ENCODE data around the gene C1QTNF7. TPM values are rescaled to one million over a fixed set of nuclear protein-coding genes. Genes with fewer than 3 reads are reported as not detected.

Gene C1QTNF7
- total RNA-seq (2014; rRNA removed; shearing (Covaris generic)): not detected in 2 replicates

- Histone ChIP-seq H3K4me3 (no peak within 1 kb of the TSS), H3K36me3 (no peaks in the 10 kb centered on the region), H3K27me3 (no peaks in the 10 kb centered on the region), H3K27ac (no peak within 1 kb of the TSS), H3K4me1 (no peaks in the 10 kb centered on the region), H3K9me3 (replicated peaks) (no peaks in the 10 kb centered on the region)
- DNase-seq: no peak
Observed at GRCh38 chr4:15427701-15428100, at the start of gene C1QTNF7. Gene C1QTNF7 (plus strand): TSS chr4:15428033. CDS start chr4:15435744, 7,711 bp downstream.

- H3K36me3 ChIP-seq: no peaks in the 10 kb centered on the region
- peaks cover 12% of the 10 kb centered on the region for H3K4me1 ChIP-seq
- H3K27ac ChIP-seq: no peak overlapping the region
- H3K9me3 ChIP-seq (replicated peaks): no peaks in the 10 kb centered on the region
- H3K4me3 ChIP-seq: no peak overlapping the region
- H3K27me3 ChIP-seq: no peaks in the 10 kb centered on the region
- DNase-seq: no peak
Observed at GRCh38 chr4:15378062-15378461, 49.8 kb upstream of the C1QTNF7 start.

GRCh38 chr4:15378493-15378892 lies 49.3 kb upstream of the C1QTNF7 start:
- Histone ChIP-seq H3K4me1 (peaks cover 12% of the 10 kb centered on the region), H3K36me3 (no peaks in the 10 kb centered on the region), H3K27me3 (no peaks in the 10 kb centered on the region), H3K9me3 (replicated peaks) (no peaks in the 10 kb centered on the region), H3K27ac (no peak overlapping the region), H3K4me3 (no peak overlapping the region)
- DNase-seq: no peak

GRCh38 chr4:15381806-15382338 lies 46.0 kb upstream of the C1QTNF7 start:
- no peak overlapping the region for H3K4me3 ChIP-seq
- H3K9me3 ChIP-seq (replicated peaks): no peaks in the 10 kb centered on the region
- DNase-seq: peak; percentile 7 to 62

GRCh38 chr4:15382669-15383273 lies 45.1 kb upstream of the C1QTNF7 start:
- no peak overlapping the region for H3K4me3 ChIP-seq
- no peaks in the 10 kb centered on the region for H3K36me3 ChIP-seq

More at GRCh38 chr4:15381806-15382338, 46.0 kb upstream of the C1QTNF7 start:
- Histone ChIP-seq H3K4me1 (peaks cover 16% of the 10 kb centered on the region), H3K27me3 (no peaks in the 10 kb centered on the region), H3K27ac (peak overlapping the region; percentile 24), H3K36me3 (no peaks in the 10 kb centered on the region)

GRCh38 chr4:15385515-15385914 lies 42.3 kb upstream of the C1QTNF7 start:
- peaks cover 16% of the 10 kb centered on the region for H3K4me1 ChIP-seq
- no peak overlapping the region for H3K4me3 ChIP-seq
- no peak for DNase-seq
- no peaks in the 10 kb centered on the region for H3K9me3 ChIP-seq (replicated peaks)
- no peaks in the 10 kb centered on the region for H3K36me3 ChIP-seq
- no peaks in the 10 kb centered on the region for H3K27me3 ChIP-seq
- H3K27ac ChIP-seq: no peak overlapping the region

More at GRCh38 chr4:15382669-15383273, 45.1 kb upstream of the C1QTNF7 start:
- Histone ChIP-seq H3K27me3 (no peaks in the 10 kb centered on the region), H3K27ac (peak overlapping the region; percentile 24), H3K4me1 (peaks cover 16% of the 10 kb centered on the region), H3K9me3 (replicated peaks) (no peaks in the 10 kb centered on the region)
- DNase-seq: peak in 1 of 2 experiments; percentile 33

- Histone ChIP-seq H3K4me1 (peaks cover 16% of the 10 kb centered on the region), H3K27ac (no peak overlapping the region), H3K36me3 (no peaks in the 10 kb centered on the region), H3K9me3 (replicated peaks) (no peaks in the 10 kb centered on the region), H3K27me3 (no peaks in the 10 kb centered on the region), H3K4me3 (no peak overlapping the region)
- no peak for DNase-seq
Observed at GRCh38 chr4:15385928-15386327, 41.9 kb upstream of the C1QTNF7 start.

- no peaks in the 10 kb centered on the region for H3K9me3 ChIP-seq (replicated peaks)
- no peaks in the 10 kb centered on the region for H3K36me3 ChIP-seq
- H3K4me3 ChIP-seq: no peak overlapping the region
- no peaks in the 10 kb centered on the region for H3K4me1 ChIP-seq
- no peaks in the 10 kb centered on the region for H3K27me3 ChIP-seq
- DNase-seq: no peak
- no peak overlapping the region for H3K27ac ChIP-seq
Observed at GRCh38 chr4:15390494-15390893, 37.3 kb upstream of the C1QTNF7 start.

GRCh38 chr4:15392053-15392805 lies 35.6 kb upstream of the C1QTNF7 start:
- no peak for DNase-seq
- no peaks in the 10 kb centered on the region for H3K4me1 ChIP-seq
- H3K9me3 ChIP-seq (replicated peaks): no peaks in the 10 kb centered on the region
- no peaks in the 10 kb centered on the region for H3K36me3 ChIP-seq
- H3K27me3 ChIP-seq: no peaks in the 10 kb centered on the region
- no peak overlapping the region for H3K4me3 ChIP-seq
- no peak overlapping the region for H3K27ac ChIP-seq

- H3K4me1 ChIP-seq: no peaks in the 10 kb centered on the region
- no peak for DNase-seq
- no peak overlapping the region for H3K4me3 ChIP-seq
- no peak overlapping the region for H3K27ac ChIP-seq
- no peaks in the 10 kb centered on the region for H3K9me3 ChIP-seq (replicated peaks)
- no peaks in the 10 kb centered on the region for H3K27me3 ChIP-seq
- no peaks in the 10 kb centered on the region for H3K36me3 ChIP-seq
Observed at GRCh38 chr4:15395311-15395710, 32.5 kb upstream of the C1QTNF7 start.

- Histone ChIP-seq H3K36me3 (no peaks in the 10 kb centered on the region), H3K9me3 (replicated peaks) (no peaks in the 10 kb centered on the region), H3K4me3 (no peak overlapping the region), H3K27ac (no peak overlapping the region), H3K4me1 (no peaks in the 10 kb centered on the region), H3K27me3 (no peaks in the 10 kb centered on the region)
- DNase-seq: peak; percentile 48 to 76
Observed at GRCh38 chr4:15396157-15396800, 31.6 kb upstream of the C1QTNF7 start.

- DNase-seq: no peak
- no peaks in the 10 kb centered on the region for H3K9me3 ChIP-seq (replicated peaks)
- H3K27me3 ChIP-seq: no peaks in the 10 kb centered on the region
- no peak overlapping the region for H3K27ac ChIP-seq
- H3K4me1 ChIP-seq: no peaks in the 10 kb centered on the region
- H3K4me3 ChIP-seq: no peak overlapping the region
- no peaks in the 10 kb centered on the region for H3K36me3 ChIP-seq
Observed at GRCh38 chr4:15398001-15398400, 29.8 kb upstream of the C1QTNF7 start.

- H3K4me3 ChIP-seq: no peak overlapping the region
- no peaks in the 10 kb centered on the region for H3K27me3 ChIP-seq
- no peaks in the 10 kb centered on the region for H3K4me1 ChIP-seq
- H3K36me3 ChIP-seq: no peaks in the 10 kb centered on the region
- no peaks in the 10 kb centered on the region for H3K9me3 ChIP-seq (replicated peaks)
- no peak for DNase-seq
- H3K27ac ChIP-seq: no peak overlapping the region
Observed at GRCh38 chr4:15398732-15399131, 29.1 kb upstream of the C1QTNF7 start.

GRCh38 chr4:15400226-15400625 lies 27.6 kb upstream of the C1QTNF7 start:
- Histone ChIP-seq H3K27ac (no peak overlapping the region), H3K36me3 (no peaks in the 10 kb centered on the region), H3K9me3 (replicated peaks) (no peaks in the 10 kb centered on the region), H3K4me1 (no peaks in the 10 kb centered on the region), H3K27me3 (no peaks in the 10 kb centered on the region), H3K4me3 (no peak overlapping the region)
- no peak for DNase-seq
